ENCODE results near the gene NEURL1B. TPM values are rescaled to one million over a fixed set of nuclear protein-coding genes. Genes with fewer than 3 reads are reported as not detected.

The NEURL1B gene
- polyA plus RNA-seq, 1 donor (not counting 4 experiments of a cell fraction or from before 2014, with no cell fraction given) = 0.43 TPM

GRCh38 chr5:172687940-172688339, 46.9 kb downstream of the NEURL1B start:
- Histone ChIP-seq H3K4me3 (ENCODE audit: control insufficient read depth in 2 of 3, extremely low read depth in 1 of 3, insufficient read depth in 2 of 3, low read depth in 1 of 3, low read length in 3 of 3) (no peak overlapping the region), H4K20me1 (ENCODE audit: control insufficient read depth, extremely low read depth, insufficient read depth, low read length) (no peaks in the 10 kb centered on the region), H3K79me2 (ENCODE audit: control insufficient read depth, insufficient read depth, low read length) (no peaks in the 10 kb centered on the region), H3K4me2 (ENCODE audit: control insufficient read depth, extremely low read depth, insufficient read depth, low read depth, low read length) (no peak overlapping the region), H2AFZ (ENCODE audit: control insufficient read depth, low read length) (no peak overlapping the region), H3K9me3 (ENCODE audit: control insufficient read depth, low read depth, low read length) (no peaks in the 10 kb centered on the region), H3K36me3 (ENCODE audit: control insufficient read depth in 2 of 2, extremely low read depth in 1 of 2, insufficient read depth in 2 of 2, low read length in 2 of 2) (no peaks in the 10 kb centered on the region), H3K9me1 (ENCODE audit: control insufficient read depth, extremely low read depth, insufficient read depth, low read length) (no peaks in the 10 kb centered on the region), H3K27ac (ENCODE audit: control insufficient read depth, insufficient read depth, low read length) (no peak overlapping the region), H3K9ac (ENCODE audit: control insufficient read depth, extremely low read depth, insufficient read depth, low read length) (no peak overlapping the region), H3K4me1 (ENCODE audit: control insufficient read depth, extremely low read depth, insufficient read depth, low read length) (peaks cover 4% of the 10 kb centered on the region), H3K27me3 (ENCODE audit: control insufficient read depth, extremely low read depth, insufficient read depth, low read length) (no peaks in the 10 kb centered on the region)
- TF ChIP-seq EZH2 (IDR thresholded peaks at IDR 0.05; ENCODE audit: low read length) = no peak
- no peak for TF ChIP-seq CTCF (optimal IDR thresholded peaks at IDR 0.05 in 1 of 3, IDR thresholded peaks at IDR 0.05 in 1 of 3, conservative IDR thresholded peaks at IDR 0.05 in 1 of 3; ENCODE audit: extremely low read depth in 1 of 3, insufficient read depth in 2 of 3, low read length in 3 of 3)
- FAIRE-seq (no peak), DNase-seq (ENCODE audit: low read depth, low spot score) (no peak)
- dilution Hi-C loops (cut with MboI; ENCODE audit: extremely low pct_ligation_motif_present, low sequenced_read_pairs) = loop anchor here (25.0 kb wide), 1 partner anchor 201 kb away; no protein-coding TSS in a partner anchor

- Histone ChIP-seq H3K4me3 (ENCODE audit: control insufficient read depth in 2 of 3, extremely low read depth in 1 of 3, insufficient read depth in 2 of 3, low read depth in 1 of 3, low read length in 3 of 3) (no peak overlapping the region), H3K4me2 (ENCODE audit: control insufficient read depth, extremely low read depth, insufficient read depth, low read depth, low read length) (no peak overlapping the region), H3K79me2 (ENCODE audit: control insufficient read depth, insufficient read depth, low read length) (no peaks in the 10 kb centered on the region), H3K27me3 (ENCODE audit: control insufficient read depth, extremely low read depth, insufficient read depth, low read length) (no peaks in the 10 kb centered on the region), H3K4me1 (ENCODE audit: control insufficient read depth, extremely low read depth, insufficient read depth, low read length) (peaks cover 4% of the 10 kb centered on the region), H3K27ac (ENCODE audit: control insufficient read depth, insufficient read depth, low read length) (no peak overlapping the region), H3K9me3 (ENCODE audit: control insufficient read depth, low read depth, low read length) (no peaks in the 10 kb centered on the region), H3K36me3 (ENCODE audit: control insufficient read depth in 2 of 2, extremely low read depth in 1 of 2, insufficient read depth in 2 of 2, low read length in 2 of 2) (no peaks in the 10 kb centered on the region), H3K9ac (ENCODE audit: control insufficient read depth, extremely low read depth, insufficient read depth, low read length) (no peak overlapping the region), H4K20me1 (ENCODE audit: control insufficient read depth, extremely low read depth, insufficient read depth, low read length) (no peaks in the 10 kb centered on the region), H2AFZ (ENCODE audit: control insufficient read depth, low read length) (peak overlapping the region; percentile 42), H3K9me1 (ENCODE audit: control insufficient read depth, extremely low read depth, insufficient read depth, low read length) (no peaks in the 10 kb centered on the region)
- no peak for TF ChIP-seq CTCF (optimal IDR thresholded peaks at IDR 0.05 in 1 of 3, IDR thresholded peaks at IDR 0.05 in 1 of 3, conservative IDR thresholded peaks at IDR 0.05 in 1 of 3; ENCODE audit: extremely low read depth in 1 of 3, insufficient read depth in 2 of 3, low read length in 3 of 3)
- no peak for TF ChIP-seq EZH2 (IDR thresholded peaks at IDR 0.05; ENCODE audit: low read length)
- dilution Hi-C loops (cut with MboI; ENCODE audit: extremely low pct_ligation_motif_present, low sequenced_read_pairs) = loop anchor here (25.0 kb wide), 1 partner anchor 201 kb away; no protein-coding TSS in a partner anchor
- DNase-seq (ENCODE audit: low read depth, low spot score) (no peak), FAIRE-seq (no peak)
Observed at GRCh38 chr5:172688349-172689217, 47.5 kb downstream of the NEURL1B start.

Data from keratinocyte (primary cell).